NCI-H1092 (cell line): ENCODE data around the gene CRYZL1.
A peak's percentile ranks its signal among the peaks of the same experiment; 100 is the strongest.

Source experiments
- DNase-seq: peaks from one replicate; lab custom pipeline; 2025; lab: John Stamatoyannopoulos, UW

CRYZL1 gene

DNA sequence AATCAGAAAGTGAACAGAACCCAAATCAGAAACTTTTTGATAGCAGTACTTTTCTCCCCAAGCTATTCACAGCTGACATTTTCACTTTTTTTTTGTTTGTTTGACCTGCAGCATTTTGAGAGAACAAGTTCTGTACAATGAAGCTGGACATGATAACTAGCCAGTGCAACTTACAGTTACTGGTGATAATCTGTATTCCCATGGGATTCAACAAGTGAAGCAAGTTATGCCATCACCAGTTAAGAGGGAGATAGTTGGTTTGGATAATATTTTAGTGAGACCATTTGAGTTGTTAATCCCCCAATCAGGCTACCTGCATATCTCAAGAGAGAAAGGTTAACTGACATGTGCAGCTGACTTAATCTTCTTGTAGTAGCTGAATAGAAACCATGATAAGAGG, 80.6 kb downstream of the CRYZL1 start:
- DNase-seq, result no peak

DNA sequence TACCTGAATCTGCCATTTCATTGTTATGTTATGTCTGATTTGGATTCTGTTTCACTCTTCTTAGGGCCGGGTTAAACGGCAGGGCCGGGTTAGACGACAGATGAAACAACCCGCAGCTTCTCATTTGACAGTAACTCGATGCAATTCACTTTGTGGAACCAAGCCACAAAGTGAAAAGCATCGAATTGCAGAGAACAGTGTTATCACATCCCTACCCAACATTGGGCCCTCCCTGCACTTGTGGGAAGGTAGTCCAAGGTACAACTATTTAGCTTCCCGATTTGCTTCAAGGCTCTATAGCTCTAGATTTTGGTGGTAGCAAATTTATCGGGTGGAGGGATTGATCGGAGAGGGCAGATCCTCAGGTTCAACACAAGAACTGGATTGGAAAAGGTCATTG, 81.7 kb downstream of the CRYZL1 start:
- DNase-seq, result no peak

DNA sequence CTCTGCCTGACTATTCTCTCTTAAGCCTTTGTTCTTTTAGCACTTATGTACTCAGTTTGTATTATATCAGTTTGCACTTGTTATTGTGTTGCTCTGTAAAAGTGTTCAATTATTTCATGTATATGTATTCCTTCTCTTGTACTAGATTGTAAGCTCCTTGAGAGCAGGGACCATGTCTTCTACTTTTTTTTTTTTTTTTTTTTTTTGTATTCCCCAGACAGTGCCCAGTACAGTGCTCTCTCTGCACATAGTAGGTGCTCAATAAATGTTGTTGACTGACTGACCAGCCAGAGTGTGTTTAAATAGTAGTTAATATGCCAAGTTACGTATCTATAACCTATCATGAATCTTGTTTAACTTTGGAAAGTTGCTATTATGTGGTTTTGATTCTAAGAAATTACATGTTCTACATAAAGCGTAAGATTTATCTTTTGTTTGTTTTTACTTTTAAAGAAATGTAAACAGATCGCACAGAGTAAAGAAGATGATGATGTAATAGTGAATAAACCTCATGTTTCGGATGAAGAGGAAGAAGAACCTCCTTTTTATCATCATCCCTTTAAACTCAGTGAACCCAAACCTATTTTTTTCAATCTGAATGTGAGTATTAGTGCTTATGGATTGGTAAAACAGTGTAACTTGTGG, 82.6 kb downstream of the CRYZL1 start:
- DNase-seq, result no peak

DNA sequence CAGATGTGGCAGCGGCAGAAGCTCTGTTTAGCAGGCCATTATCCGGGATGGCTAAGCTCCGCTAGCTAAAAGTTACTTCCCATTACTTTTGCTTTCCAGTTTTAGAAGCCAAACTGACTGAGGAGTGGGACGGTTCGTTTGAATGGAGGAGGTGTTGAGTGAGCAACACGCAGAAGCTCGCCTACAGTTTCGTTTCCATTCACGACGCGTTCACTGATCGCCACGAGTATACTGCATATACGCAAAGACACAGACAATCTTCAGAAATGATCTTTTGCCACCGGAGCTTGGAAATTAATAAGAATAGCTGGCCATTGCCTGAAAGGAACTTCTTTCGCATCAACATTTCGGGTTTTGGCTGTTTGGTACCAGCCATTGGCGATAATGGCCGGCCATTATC, 84.1 kb downstream of the CRYZL1 start:
- DNase-seq, result no peak

DNA sequence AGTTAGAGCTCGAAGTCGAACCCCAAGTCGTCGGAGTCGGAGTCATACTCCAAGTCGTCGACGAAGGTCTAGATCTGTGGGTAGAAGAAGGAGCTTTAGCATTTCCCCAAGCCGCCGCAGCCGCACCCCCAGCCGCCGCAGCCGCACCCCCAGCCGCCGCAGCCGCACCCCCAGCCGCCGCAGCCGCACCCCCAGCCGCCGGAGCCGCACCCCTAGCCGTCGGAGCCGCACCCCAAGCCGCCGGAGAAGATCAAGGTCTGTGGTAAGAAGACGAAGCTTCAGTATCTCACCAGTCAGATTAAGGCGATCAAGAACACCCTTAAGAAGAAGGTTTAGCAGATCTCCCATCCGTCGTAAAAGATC, 86.6 kb downstream of the CRYZL1 start:
- DNase-seq, result no peak

DNA sequence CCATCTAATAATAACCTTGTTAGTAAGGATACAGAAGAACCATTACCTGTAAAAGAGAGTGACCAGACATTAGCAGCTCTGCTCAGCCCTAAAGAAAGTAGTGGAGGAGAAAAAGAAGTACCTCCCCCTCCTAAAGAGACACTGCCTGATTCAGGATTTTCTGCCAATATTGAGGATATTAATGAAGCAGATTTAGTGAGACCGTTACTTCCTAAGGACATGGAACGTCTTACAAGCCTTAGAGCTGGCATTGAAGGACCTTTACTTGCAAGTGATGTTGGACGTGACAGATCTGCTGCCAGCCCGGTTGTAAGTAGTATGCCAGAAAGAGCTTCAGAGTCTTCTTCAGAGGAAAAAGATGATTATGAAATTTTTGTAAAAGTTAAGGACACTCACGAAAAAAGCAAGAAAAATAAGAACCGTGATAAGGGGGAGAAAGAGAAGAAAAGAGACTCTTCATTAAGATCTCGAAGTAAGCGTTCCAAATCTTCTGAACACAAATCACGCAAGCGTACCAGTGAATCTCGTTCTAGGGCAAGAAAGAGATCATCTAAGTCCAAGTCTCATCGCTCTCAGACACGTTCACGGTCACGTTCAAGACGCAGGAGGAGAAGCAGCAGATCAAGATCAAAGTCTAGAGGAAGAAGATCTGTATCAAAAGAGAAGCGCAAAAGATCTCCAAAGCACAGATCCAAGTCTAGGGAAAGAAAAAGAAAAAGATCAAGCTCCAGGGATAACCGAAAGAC, 87.1 kb downstream of the CRYZL1 start:
- no peak for DNase-seq

DNA sequence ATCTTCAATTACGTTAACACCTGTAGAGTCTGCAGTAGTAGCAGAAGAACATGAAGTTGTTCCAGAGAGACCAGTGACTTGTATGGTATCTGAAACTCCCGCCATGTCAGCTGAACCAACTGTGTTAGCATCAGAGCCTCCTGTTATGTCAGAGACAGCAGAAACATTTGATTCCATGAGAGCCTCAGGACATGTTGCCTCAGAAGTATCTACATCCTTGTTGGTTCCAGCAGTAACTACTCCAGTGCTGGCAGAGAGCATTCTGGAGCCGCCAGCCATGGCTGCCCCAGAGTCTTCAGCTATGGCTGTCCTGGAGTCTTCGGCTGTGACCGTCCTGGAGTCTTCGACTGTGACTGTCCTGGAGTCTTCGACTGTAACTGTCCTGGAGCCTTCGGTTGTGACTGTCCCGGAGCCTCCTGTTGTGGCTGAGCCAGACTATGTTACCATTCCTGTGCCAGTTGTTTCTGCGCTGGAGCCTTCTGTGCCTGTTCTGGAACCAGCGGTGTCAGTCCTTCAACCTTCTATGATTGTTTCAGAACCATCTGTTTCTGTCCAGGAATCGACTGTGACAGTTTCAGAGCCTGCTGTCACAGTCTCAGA, 88.4 kb downstream of the CRYZL1 start:
- DNase-seq, result no peak

DNA sequence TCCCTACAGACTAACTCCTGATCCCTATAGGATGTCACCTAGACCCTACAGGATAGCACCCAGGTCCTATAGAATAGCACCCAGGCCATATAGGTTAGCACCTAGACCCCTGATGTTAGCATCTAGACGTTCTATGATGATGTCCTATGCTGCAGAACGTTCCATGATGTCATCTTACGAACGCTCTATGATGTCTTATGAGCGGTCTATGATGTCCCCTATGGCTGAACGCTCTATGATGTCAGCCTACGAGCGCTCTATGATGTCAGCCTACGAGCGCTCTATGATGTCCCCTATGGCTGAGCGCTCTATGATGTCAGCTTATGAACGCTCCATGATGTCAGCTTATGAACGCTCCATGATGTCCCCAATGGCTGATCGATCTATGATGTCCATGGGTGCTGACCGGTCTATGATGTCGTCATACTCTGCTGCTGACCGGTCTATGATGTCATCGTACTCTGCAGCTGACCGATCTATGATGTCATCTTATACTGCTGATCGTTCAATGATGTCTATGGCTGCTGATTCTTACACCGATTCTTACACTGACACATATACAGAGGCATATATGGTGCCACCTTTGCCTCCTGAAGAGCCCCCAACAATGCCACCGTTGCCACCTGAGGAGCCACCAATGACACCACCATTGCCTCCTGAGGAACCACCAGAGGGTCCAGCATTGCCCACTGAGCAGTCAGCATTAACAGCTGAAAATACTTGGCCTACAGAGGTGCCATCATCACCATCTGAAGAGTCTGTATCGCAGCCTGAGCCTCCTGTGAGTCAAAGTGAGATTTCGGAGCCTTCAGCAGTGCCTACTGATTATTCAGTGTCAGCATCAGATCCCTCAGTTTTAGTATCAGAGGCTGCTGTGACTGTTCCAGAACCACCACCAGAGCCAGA, 89.2 kb downstream of the CRYZL1 start:
- no peak for DNase-seq

DNA sequence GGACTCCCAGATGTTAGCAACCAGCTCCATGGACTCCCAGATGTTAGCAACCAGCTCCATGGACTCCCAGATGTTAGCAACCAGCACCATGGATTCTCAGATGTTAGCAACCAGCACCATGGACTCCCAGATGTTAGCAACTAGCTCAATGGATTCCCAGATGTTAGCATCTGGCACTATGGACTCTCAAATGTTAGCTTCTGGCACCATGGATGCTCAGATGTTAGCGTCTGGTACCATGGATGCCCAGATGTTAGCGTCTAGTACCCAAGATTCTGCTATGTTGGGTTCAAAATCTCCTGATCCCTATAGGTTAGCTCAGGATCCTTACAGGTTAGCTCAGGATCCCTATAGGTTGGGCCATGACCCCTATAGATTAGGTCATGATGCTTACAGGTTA, 89.9 kb downstream of the CRYZL1 start:
- DNase-seq, result no peak

DNA sequence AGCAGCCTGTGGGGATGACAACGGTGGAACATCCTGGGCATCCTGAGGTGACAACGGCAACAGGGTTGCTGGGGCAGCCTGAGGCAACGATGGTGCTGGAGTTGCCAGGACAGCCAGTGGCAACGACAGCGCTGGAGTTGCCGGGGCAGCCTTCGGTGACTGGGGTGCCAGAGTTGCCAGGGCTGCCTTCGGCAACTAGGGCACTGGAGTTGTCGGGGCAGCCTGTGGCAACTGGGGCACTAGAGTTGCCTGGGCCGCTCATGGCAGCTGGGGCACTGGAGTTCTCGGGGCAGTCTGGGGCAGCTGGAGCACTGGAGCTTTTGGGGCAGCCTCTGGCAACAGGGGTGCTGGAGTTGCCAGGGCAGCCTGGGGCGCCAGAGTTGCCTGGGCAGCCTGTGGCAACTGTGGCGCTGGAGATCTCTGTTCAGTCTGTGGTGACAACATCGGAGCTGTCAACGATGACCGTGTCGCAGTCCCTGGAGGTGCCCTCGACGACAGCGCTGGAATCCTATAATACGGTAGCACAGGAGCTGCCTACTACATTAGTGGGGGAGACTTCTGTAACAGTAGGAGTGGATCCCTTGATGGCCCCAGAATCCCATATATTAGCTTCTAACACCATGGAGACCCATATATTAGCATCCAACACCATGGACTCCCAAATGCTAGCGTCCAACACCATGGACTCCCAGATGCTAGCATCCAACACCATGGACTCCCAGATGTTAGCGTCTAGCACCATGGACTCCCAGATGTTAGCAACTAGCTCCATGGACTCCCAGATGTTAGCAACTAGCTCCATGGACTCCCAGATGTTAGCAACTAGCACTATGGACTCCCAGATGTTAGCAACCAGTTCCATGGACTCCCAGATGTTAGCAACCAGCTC, 90.5 kb downstream of the CRYZL1 start:
- no peak for DNase-seq

DNA sequence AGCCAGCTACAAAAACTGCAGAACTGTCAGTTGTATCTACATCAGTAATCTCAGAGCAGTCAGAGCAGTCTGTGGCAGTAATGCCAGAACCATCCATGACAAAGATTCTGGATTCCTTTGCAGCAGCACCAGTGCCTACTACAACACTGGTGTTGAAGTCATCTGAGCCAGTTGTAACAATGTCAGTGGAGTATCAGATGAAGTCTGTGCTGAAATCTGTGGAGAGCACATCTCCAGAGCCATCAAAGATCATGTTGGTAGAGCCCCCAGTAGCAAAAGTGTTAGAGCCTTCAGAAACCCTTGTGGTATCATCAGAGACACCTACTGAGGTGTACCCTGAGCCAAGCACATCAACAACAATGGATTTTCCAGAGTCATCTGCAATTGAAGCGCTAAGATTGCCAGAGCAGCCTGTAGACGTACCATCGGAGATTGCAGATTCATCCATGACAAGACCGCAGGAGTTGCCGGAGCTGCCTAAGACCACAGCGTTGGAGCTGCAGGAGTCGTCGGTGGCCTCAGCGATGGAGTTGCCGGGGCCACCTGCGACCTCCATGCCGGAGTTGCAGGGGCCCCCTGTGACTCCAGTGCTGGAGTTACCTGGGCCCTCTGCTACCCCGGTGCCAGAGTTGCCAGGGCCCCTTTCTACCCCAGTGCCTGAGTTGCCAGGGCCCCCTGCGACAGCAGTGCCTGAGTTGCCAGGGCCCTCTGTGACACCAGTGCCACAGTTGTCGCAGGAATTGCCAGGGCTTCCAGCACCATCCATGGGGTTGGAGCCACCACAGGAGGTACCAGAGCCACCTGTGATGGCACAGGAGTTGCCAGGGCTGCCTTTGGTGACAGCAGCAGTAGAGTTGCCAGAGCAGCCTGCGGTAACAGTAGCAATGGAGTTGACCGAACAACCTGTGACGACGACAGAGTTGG, 91.4 kb downstream of the CRYZL1 start:
- DNase-seq, result no peak

DNA sequence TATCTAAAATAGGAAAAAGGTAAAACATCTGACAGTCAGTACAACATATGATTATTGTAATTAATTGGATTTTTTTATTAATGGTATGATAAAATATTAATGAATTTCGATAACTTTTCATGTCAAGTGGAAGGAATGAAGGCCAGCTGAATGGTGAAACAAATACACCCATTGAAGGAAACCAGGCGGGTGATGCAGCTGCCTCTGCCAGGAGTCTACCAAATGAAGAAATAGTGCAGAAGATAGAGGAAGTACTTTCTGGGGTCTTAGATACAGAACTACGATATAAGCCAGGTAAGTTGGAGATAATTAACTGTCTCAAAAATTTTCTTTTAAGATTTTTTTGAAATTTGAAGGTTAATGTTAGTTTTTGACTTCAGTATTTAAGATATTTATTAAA, 95.5 kb downstream of the CRYZL1 start:
- DNase-seq, result no peak

DNA sequence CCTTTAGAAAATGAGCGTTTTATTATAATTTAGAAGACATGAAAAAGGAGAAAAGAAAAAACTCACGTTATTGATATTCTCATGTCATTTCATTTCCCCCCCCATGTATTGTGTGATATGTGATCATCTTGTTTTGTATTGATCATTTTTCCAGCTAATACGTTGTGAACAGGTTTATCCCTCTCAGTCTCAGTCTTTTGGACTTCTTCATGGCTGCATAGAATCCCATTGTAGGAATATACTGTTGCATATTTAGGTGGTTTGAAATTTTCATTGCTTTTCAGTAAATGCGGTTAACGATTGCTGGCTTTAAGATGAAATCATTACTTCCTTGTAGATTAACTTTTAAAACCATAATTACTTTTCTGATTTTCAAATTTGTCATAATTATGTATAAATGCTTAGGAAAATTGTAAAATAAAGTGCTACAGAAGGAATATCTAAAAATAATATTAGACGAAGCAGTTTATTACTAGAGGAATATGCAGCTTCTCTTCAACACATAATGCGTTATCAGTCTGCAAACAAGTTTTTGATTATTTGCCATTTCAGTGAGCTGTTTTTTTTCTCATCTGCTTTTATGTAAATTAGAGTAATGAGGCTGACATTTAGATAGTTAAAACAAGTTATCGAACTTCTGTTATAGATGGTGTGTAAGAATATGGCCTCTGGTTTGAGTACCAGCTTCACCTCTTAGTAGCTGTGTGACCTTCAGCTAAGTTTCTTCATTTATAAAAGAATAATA, 96.9 kb downstream of the CRYZL1 start:
- DNase-seq, result no peak

DNA sequence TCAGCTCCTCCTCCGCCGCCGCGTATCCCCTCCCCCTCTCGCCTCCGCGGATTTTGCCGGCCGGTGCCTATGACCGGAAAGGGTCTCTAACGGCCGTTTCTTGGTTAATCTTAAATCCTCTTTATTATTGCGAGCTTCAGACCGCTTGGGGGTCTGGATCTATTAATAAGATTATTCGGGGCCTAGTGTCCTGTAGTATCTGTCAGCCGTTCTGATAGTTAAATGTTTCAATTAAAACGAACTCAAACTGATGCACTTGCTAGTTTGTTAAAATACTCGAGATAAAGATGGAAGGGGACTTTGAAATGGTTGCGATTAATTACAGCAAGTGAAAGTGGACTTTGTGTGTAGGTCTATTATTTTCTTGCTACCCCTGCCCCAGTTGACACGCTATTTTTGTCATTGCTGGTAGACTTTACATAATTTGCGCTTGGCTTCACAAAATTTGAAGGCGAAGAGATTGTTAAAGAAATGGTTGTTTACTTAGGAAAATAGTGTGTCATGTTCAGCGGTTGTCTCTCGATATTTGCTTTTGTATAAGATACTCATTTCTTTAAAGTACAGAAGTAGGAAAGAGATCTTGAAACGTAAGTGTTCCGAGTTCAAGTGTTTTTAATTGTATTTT, 97.9 kb downstream of the CRYZL1 start:
- peak; percentile 5 for DNase-seq

DNA sequence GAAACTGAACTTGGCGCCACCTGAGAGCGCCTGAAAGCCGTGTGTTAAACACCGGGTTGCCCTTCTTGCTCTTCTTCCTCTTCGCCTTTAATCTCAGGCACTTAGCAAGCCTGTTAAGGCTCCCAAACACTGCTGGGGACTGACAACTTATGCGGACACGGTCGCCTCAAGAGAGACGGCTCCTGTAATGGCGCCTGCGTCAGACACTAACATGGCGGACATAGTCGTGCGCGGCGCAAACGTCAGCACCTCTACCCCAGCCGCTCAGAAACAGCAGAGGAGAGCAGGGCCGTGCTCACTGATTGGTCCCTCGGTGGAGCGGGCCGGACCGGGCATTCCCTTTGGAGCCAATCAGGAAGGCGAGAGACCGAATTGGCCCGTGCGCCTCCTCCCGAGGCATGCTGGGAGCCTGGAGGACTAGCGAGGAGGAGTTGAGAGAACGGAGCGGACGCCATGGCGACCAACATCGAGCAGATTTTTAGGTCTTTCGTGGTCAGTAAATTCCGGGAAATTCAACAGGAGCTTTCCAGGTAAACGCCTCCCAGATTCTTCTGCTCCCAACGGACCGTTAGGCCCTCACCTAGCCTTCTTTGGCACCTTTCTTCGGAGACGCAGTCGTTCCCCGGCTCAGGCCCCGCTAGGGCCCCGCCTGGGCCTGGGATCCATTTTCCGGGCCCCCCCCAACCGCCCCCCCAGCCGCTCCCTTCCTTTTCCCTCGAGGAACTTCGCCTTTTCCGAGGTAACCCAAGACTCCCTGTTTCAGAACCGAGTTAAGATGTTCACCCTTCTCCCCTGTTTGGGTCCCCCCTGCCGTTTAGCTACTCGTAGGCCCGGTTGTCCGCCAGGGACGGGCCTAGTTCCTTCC, 98.7 kb downstream of the CRYZL1 start, which contains the start of gene SON:
TSS of gene SON (plus strand) at position 399 of the 865 bp plus-strand sequence. CDS start at position 454, 55 bp downstream.
- peak; percentile 98 for DNase-seq

DNA sequence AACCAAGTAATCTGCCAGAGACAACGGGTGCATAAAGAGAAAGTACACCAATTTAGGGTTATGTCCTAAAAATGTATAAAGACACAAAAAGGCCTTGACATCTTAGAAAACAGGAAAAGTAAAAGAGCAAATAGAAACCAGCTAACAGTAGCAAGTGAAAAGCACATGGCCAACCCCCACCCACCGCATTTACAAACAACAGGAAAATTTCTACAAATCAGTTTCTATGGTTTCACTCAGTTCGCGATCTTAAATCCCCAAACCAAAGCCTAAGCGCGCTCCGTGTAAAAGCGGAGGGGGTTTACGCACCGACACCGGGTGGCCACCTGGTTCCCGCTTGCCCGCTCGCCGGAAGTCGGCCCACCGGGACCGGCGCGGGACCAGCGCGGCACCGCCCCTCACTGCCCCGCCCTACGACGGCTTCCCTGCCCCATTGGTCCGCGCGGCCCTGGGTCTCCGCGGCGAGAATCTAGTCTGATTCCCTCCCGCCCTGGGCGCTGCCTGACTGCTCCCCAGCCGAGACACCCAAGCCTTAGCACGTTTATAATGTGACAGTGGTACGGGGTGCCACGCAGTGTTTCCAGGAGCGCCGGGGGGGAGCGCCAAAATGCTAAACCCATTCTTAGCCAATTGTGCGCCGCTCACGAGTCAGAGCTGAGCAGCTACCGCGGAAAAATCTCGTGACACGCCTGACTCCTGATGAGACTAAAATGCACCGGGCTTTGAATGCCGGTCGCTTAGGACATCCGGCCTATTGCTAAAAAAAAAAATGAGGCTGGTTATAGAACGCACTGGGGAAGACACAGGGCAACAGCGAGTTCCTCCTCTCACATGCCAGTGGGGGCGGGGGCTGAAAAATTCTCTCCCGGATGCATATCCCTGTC, 99.5 kb downstream of the CRYZL1 start, which contains the start of gene GART:
TSS of gene GART (minus strand) at position 362 of the 884 bp plus-strand sequence. CDS start 2,802 bp downstream, outside the sequence.
- DNase-seq, result peak; percentile 82
